Activated gamma-delta T cell (primary cell): ENCODE data around the gene UPK3BL2.
"Not testable (repeated sequence)": the region's sequence is repeated elsewhere in the genome, so short reads cannot be mapped to it uniquely, and the experiment has no call there.

Experiments
- DNase-seq: peaks from one replicate; lab custom pipeline; 2025; lab: John Stamatoyannopoulos, UW

Gene UPK3BL2

GRCh38 chr7:102531583-102531982 lies 11.9 kb downstream of the UPK3BL2 start:
- DNase-seq, result not testable (repeated sequence)

DNA sequence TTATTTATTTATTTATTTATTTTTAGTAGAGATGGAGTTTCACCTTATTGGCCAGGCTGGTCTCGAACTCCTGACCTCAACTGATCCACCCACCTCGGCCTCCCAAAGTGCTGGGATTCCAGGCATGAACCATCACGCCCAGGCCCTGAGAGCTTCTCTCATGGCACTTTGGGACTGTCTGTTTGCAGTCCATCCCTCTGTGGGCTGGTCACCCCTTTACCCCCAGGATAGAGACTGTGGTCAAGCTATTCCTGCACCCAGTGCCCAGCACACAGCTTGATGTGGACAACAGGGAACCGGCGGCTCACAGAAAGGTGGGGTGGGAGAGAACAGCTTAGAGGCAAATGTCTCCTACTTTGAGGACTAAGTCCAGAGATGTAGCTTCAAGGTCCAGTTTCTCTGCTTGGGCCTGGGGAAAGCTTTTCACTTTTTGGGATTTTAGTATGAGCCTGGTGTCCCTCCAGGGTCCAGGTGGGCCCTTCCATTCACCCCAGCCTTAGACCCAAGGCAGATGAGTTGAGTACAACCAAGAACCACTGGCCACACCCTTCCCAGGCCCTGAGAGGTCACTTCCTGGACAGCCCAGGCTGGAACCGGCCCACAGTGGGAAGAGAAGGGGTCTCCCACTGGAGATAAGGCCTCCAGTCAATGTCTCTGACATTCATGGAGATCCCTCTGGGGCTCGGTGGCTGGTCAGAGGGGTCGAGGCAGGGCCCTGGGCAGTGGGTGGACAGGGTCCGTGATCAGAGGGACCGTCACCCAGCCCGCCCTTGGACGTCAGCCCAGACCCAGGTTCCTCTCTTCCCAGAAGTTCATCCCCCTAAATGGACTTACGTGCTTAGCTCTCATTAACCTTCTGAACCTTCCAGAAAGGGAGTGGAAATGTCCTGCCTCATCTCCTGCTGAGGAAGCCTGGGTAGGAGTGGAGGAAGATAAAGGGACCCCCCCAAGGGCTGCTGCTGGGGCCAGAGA lies 15.4 kb downstream of the UPK3BL2 start:
- not testable (repeated sequence) for DNase-seq

DNA sequence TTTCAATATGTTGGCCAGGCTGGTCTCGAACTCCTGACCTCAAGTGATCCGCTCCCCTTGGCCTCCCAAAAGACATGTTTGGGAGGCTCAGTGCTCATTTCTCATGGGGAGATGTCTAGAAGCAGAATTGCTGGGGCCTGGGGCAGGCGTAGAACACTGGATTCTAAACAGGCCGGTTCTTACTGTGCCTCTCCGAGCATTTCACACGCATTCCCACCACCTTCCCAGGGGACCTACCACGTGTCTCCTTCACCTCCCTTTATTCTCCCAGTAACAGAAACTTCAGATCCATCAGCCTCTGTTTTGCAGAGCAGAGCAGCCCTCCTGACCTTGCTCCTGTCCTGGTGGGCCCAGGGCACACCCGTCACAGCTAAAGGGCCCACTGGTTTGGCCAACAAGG lies 16.3 kb downstream of the UPK3BL2 start:
- DNase-seq, result not testable (repeated sequence)

DNA sequence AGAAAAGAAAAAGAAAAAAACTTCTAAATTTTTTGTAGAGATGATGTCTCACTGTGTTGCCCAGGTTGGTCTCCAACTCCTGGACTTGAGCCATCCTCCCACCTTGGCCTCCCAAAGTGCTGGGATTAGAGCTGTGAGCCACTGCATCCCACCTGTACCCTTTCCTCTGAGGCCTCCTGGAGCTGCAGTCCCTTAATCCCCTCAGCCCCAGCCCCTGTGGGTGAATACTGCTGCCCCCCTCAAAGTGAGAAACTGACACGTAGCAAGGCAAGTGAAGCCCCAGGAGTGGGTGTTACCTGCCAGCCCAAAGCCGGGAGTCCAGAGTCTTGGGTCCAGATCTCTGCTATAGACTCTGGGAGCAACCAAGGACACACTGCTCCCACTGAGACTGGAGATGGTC lies 18.7 kb downstream of the UPK3BL2 start:
- not testable (repeated sequence) for DNase-seq

DNA sequence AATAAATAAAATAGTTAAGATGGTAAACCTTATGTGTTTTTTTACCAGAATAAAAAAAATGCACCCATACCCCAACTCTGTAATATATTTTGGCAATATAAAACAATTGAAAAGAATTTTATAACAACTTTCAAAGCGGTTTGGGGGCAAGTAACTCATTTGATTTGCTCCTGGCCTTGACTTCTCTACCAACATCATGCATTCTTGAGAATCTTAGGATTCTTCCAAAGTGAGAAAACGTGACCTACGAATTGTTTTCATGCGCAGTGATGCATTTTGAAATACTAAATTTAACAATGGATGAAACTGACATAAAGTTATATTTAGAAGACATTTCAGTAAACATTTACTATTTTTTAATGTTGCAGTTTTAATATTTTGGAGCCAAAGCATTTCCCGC lies 22.7 kb downstream of the UPK3BL2 start:
- DNase-seq, result not testable (repeated sequence)

GRCh38 chr7:102517550-102518147 lies 25.8 kb downstream of the UPK3BL2 start, which contains the start of gene RASA4B:
RASA4B (minus strand) TSS chr7:102517777; CDS start chr7:102517710, 67 bp downstream.
- not testable (repeated sequence) for DNase-seq

GRCh38 chr7:102516951-102517350 lies 26.5 kb downstream of the UPK3BL2 start:
- DNase-seq, result not testable (repeated sequence)

DNA sequence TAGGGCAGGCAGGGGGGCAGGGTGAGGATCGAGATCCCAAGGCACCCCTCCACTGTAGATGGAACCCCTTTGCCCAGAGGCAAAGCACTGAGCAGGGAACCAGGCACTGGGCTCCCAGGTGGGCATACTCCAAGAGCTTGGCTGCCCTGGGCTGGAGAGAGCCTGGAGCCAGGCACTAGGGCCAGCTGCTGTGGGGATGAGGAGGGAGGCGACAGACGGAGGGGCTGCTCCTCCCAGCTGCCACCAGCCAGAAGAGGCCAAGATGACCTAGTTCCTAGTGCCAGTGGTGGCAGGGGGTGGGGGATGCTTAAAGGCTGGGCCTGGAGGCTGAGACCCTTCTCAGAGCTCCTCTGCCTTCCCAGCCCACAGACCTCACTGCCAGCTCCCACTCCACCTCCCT lies 27.6 kb downstream of the UPK3BL2 start:
- DNase-seq, result not testable (repeated sequence)

DNA sequence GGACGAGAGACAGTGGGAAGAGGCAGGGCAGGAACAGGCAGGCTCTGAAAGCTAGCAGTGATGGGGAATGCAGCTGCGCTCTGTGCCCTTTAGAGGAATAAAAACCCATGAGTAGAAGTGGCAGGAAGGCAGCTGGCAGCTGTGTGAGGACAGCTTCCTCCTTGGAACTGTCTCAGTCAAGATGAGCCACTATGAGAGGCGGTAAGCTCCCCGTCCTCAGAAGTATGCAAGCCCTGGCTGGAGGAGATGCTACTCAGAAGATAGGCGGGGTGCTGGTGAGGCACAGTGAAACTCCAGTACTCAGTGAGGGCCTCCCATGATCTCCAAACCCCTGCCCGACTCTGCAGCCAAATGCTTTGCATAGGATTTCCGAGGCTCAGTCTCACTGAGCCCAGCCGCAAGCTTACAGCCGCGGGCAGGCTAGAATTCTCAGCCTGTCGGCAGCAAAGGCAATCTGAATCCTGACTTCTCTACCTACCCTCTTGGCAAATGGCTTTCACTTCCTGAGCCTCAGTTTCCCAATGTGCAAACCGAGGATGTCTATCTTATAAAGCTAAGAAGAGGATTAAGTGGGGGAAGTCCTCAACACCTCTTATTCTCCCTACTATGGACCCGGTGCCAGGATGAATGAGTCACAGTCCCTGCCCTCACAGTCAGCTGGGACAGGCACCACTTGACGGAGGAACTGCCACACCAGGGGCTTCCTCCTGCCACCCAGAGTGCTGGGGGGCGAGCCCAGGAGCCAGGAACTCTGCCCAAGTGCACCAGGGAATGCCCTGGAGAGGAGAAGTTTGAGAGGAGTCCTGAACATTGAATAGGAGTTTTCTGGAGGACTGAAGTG lies 28.4 kb downstream of the UPK3BL2 start:
- DNase-seq, result not testable (repeated sequence)

- DNase-seq, result not testable (repeated sequence)
Measured at GRCh38 chr7:102512642-102513221, 30.8 kb downstream of the UPK3BL2 start.

DNA sequence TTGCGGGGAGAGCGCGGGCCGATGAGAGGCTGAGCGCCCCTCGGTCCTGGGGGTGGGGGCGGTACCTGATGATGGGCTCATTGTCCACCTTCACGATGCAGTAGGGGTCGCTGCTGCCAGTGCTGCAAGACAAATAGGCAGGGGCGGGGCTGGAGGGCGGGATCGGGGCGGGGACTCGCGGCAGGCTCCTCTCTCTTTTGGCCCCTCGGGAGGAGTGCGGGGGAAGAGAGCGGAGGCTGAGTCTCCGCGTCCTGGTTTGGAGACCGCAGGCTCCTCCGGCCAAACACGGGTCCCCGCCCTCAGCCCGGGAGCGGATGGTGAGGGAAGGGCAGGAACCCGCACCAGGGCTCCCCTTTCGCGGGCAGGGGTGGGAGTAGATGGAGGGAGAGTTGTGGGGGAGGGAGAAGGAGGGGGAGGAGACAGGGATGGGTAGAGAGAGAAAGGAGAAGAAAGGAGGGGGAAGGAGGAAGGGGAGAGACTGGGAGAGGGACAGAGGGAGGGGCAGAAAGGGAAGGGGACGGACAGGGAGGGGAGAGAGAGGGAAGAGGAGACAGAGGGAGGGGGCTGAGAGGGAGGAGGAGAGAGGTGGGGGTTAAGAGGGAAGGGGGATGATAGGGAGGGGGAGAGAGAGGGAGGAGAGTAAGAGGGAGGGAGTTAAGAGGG lies 31.5 kb downstream of the UPK3BL2 start:
- not testable (repeated sequence) for DNase-seq

DNA sequence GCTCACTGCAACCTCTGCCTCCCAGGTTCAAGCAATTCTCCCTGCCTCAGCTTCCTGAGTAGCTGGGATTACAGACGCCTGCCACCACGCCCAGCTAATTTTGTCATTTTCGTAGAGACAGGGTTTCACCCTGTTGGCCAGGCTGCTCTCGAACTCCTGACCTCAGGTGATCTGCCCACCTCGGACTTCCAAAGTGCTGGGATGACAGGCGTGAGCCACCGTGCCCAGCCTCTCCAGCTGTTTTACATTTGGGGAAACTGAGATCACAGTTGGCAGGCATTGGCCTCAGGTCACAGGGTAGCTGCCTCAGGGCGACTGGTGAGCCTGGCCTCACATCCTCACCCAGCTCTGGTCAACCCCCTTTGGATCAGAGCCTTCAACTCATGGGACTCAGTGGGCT lies 32.9 kb downstream of the UPK3BL2 start:
- not testable (repeated sequence) for DNase-seq

DNA sequence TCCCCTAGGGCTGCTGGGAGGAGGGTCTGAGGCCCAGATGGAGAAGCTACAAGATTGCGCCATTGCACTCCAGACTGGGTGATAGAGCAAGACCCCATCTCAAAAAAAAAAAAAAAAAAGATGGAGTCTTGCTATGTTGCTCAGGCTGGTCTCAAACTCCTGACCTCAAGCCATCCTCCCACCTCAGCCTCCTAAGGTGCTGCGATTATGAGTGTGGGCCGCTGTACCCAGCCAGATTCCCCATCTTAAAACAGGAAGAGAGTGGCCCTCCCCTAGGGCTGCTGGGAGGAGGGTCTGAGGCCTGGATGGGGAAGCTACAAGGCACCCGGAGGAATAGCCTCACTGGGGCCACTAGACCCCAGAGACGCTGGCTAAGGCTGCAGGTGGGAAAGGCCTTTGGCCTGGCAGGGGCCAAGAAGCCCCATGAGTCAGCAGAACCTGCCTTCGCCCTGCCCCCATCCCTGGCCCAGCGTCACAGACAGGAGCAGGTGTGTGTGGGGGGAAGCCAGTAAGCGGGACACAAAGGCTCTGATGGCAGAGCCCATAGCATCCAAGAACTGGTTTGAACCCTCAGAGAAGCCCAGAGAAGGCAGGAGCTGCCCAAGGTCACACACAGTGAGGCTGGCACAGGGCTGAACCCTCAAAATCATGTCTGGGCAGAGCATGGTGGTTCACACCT lies 35.9 kb downstream of the UPK3BL2 start:
- DNase-seq, result not testable (repeated sequence)

DNA sequence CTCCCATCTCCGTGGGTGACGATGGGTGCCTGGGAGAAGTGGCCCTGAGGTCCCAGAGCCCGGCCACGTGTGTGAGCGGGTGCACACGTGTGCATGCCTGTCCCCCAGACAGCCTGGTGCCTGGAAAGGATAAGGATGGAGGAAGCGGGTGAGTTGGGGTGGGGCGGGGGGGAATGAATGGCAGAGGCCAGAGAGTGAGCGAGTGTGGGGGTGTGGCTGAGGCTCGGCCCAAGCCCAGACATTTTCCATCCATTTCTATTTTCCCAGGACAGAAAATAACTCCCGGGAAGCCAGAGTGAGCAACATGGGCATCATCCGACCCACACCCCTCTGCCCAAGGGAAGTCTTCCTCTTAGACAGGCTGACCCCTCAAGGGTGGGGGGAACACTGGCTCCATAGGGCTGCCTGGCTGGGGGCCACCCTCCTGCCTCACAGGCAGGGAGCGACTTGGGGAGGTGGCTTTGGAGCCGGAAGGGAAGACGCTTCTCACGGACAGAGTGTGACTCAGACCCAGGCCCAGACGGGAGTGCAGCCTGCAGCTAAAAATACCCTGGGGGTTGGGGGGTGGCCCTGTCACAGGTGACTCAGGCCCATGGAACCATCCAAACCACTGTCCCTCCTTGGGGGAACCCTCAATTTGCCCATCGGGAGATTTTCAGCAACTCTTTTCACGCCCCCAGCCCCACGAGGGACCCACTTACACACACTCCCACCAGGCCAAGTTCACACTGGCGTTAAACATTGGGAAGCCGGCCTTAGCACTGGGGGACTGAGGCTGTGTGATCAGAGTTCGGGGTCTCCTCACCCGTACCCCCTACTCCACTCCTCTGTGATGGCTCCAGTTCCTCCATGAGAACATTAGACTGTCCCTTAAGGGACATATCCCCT lies 38.0 kb downstream of the UPK3BL2 start:
- DNase-seq, result not testable (repeated sequence)

- not testable (repeated sequence) for DNase-seq
Measured at GRCh38 chr7:102503141-102503540, 40.4 kb downstream of the UPK3BL2 start.

- DNase-seq, result not testable (repeated sequence)
Measured at GRCh38 chr7:102498321-102498720, 45.2 kb downstream of the UPK3BL2 start.

DNA sequence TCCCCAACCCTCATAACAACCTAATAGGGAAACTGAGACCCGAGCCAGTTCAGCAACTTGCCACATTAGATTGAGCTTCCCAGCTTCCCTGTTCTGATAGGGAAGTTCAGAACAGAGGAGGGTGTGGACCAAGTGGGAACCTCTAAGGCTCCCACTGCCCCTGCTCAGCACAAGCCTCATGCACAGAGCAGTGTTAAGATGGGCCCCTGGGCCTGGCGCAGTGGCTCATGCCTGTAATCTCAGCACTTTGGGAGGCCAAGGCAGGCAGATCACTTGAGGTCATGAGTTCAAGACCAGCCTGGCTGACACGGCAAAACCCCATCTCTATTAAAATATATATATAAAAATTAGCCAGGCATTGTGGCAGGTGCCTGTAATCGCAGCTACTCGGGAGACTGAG lies 46.2 kb downstream of the UPK3BL2 start:
- DNase-seq, result not testable (repeated sequence)

- DNase-seq, result not testable (repeated sequence)
Measured at GRCh38 chr7:102496861-102497260, 46.6 kb downstream of the UPK3BL2 start.

DNA sequence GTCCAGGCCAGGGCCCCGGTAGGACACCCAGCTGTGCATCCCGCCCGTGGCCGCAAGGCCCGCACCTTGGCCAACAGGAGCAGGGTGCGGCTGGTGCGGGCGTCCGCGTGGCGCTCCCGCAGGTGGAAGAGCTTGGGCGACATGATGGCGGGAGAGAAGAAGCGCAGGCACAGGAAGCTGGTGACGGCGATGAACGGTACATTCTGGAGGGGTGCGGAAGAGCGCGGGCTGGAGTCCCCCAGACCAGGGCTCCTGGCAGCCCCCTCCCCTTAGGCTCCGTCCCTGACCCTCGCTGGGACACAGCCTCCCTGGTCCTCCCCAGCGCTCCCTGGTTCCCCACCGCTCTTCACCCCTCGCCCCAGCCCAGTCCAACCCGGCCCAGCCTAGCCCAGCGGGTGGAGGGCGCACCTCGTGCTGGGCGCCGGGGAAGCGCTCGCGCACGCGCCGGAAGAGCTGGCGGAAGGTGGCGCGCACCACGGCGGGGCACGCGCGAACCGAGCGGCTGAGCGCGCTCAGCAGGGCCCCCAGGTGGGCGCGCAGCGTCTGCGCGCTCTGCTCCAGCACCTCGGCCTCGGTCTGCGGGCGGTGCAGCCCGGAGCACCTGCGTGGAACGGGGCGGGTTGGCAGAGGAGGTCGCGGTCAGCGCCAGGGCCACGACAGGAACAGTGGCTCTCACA lies 48.9 kb downstream of the UPK3BL2 start:
- not testable (repeated sequence) for DNase-seq
